Femur (tissue), 1 donor: Measurements from ENCODE around the gene EDAR.

Experiments
- DNase-seq: peaks from one replicate; pipeline ENCODE4 v3.0.0-alpha.2; 2017

EDAR gene

DNA sequence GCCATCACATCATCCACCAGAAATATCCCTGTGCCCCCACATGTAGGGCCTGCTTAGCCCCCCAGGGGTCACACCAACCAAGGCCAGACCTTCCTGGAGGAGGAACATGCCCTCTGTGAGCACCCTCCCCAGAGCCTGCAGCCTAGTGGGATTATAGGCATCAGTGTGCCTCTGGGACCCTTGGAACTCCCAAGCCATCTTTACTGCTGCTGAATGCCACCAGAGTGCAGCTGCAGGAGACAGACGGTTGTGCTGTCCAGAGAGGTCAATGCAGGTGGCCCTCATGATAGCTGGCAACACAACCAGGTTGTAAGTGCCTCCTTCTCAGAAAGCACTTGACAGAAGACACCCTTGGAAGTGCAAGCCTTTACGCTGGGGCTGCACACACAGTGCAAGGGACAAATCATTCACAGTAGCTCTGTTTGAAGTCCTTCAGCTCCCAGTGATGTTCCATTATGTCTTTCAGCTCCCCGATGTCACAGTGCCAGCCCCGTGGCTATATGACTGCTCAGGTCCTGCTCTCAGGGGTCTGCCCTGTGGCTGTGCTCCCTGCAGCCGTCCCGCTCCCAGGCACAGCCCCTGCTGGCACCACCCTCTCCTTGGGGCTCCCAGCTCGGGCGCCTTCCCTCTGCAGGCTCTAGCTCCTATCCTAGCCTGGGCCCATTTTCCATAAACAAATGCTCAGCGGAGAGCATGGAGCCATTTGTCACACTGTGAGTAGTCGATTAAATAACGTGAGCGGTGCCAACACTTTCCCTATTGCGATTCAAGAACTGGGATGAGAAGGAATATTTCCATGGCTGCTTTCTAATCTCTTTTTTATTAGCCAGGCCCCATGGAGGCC, 65.1 kb downstream of the EDAR start:
- peak; percentile 30 for DNase-seq

- DNase-seq: peak; percentile 10
These were observed 65.9 kb downstream of the EDAR start for GRCh38 chr2:108923019-108923700.

DNA sequence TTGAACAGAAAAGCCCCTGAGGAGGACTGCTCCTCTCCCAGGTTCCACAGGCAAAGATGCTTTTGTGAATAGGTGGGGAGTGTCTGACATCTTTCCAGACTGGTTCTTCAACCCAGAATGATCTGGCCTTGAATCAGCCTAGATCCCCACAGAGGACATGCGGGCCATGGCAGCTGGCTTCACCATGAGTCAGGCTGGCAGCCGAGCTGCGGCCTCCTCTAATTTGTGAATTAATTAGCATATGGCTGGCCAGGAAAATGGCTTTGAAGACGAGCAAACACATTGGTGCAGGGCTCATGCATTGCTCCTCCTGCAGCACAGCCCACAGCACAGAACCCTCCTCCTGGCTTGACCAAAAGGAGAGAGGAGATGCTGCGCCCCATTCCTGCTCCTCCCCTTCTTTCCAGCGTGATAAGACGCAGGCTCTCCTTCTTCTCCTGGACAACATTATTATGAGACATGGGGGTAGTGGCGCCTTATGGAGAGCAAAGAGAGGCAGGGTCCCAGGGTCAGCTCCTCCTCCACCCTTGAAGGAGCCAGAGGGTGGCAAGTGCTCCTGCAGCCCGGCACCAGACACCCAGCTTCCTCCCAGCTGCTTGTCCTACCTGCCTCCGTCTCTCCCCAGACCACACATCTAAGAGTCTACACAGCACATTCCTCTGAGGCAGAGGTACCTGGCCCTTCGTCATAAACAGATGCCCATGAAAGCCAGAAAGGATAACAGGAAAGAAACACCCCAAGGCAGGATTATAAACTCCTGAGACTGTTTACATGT, 66.7 kb downstream of the EDAR start:
- peak; percentile 16 for DNase-seq

DNA sequence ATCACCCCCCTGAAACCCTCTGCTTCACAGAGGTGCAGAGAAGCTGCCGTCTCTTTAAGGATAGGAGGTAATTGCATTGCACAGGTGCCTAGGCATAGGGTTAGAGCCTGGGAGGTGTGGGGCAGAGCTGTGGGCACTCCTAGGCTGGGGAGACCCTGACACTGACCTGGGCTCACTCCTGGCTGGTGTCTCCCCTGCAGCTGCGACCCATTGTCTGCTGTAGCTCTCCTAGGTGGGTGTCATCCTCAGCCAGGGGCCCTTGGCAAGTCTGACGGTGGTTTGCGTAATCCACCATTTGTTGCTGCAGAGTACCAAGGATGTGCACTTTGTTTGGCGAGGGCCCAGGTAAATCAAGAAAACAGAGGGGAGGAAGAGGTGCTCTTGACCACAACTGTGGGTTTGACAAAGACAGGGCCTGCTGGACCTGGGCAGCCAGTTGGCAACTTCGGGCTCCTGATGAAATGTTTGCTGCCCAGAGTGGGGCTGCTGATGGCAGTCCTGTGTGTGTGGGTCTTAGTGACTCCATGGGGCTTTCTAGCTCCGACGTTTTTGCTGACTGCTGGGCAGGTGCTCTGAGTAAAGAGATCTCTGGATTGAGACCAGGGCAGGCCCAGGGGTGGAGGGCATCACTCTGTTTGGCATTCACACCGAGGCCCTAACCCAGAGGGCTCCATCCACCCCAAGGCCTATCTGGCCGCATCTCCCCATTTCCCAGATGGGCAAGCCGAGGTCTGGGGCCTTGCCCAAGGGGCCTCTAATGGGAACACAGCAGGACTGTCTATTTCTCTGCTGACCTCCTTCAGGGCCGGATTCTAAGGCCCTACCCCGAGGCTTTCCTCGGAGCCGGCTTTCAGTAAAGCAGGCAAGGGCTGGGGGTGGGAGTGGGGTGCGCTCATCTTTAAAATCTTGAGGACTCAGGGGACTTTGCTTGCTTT, 67.7 kb downstream of the EDAR start:
- peak; percentile 13 for DNase-seq

- peak; percentile 9 for DNase-seq
These were observed 68.3 kb downstream of the EDAR start for GRCh38 chr2:108920686-108921085.

DNA sequence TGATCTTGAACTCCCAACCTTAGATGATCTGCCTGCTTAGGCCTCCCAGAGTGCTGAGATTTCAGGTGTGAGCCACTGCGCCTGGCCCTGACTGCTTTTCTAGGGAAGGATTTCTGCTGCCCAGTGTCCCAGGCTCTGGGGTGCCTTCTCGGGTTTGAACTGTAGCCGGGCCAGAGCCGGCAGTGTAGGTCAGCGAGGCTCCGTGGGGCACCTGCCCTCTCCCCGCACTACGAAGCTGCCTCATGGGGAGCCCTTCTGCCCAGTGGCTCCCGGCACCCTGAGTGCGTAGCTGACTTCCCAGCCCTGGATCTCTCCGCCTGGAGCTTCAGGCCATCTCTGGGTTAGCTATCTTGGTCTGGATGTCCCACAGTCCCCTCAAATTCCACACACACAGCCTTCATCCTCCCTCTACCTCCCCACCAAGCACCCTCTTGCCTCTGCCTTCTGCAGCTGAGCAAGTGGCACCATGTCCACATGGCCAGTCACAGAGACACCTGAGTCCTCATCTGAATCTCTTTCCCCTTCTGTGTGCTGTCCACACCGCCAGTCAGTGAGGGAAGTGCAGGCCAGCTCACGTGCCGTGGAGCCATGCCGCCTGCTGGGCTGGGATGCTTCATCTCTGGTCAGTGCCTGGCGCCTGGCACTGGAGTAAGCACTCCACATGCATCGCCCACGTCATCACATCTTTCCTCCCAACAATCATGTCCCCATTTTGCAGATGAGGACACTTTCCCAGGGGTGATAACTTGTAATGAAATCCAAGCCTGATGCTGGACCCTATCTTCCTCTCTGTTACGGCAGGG, 69.2 kb downstream of the EDAR start:
- DNase-seq: peak; percentile 4

- DNase-seq: peak; percentile 4
These were observed 70.1 kb downstream of the EDAR start for GRCh38 chr2:108918941-108919341.

GRCh38 chr2:108918156-108918874, 70.7 kb downstream of the EDAR start:
- peak; percentile 3 for DNase-seq

- no peak for DNase-seq
These were observed 71.5 kb downstream of the EDAR start for GRCh38 chr2:108917526-108917925.

GRCh38 chr2:108916796-108917421, 72.1 kb downstream of the EDAR start:
- DNase-seq: no peak

DNA sequence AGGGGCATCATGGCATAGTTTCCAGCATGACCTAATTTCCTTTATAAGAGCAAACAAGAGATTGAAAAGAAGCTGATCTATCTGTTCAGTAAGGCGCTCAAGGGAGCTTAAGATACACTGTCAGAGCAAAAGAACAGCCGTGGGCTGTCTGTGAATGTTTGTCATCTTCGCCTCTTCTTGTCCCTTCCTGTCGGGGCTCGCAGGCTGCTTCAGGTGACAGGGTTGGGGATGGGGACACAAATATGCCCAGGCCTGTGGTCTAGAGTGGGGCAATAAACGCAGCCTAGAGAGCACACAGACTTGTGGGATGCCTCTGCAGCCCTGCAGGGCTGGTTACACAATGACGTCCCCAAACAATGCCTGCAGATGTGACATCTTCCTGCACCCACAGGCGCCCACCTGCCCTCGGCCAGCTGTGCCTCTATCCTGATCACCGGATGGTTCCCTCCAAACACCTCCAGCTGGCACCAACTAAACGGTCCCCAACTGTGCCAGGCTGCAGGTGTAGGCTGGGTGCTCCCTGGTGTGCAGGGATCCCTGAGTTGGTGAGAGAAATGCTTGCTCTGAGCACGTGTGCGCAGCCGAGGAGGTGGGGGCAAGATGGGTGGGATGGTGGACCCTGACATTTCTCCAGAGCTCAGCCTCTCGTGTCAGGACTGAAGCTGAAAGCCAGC, 72.8 kb downstream of the EDAR start:
- no peak for DNase-seq

DNA sequence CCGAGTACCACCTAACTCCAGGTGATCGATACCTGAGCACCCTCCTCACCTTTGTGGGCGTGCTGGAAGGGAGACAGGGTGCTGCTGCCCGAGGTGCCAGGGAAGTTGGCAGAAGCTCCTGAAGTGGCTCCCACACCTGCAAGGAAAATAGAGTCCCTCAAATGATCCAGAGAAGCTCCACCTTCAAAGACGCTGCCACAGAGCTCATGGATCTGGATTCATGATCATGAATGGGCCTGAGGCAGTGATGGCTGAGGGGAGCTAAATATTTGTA, 76.5 kb downstream of the EDAR start:
- DNase-seq: no peak

- DNase-seq: no peak
These were observed 77.0 kb downstream of the EDAR start for GRCh38 chr2:108911807-108912628.

DNA sequence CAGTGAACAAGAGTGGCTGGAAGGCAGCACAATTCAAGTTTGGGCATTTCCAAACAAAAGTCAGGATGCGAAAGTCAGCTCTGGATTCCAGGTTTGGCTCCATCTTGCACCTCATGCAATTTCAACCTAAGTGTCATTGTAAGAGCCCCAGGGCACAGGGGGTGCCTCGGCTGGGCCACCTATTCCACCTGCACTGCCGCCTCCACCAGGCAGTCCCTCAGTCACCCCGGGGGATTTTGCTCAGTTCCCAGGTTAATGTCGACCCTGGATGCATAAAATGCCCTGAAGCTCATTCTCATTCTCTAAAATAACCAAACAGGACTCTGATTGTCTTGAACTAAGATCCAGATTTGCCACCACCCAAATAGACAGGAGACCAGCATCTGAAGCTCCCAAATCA, 77.6 kb downstream of the EDAR start:
- no peak for DNase-seq

- DNase-seq: peak; percentile 16
These were observed 78.3 kb downstream of the EDAR start for GRCh38 chr2:108910541-108911396.

DNA sequence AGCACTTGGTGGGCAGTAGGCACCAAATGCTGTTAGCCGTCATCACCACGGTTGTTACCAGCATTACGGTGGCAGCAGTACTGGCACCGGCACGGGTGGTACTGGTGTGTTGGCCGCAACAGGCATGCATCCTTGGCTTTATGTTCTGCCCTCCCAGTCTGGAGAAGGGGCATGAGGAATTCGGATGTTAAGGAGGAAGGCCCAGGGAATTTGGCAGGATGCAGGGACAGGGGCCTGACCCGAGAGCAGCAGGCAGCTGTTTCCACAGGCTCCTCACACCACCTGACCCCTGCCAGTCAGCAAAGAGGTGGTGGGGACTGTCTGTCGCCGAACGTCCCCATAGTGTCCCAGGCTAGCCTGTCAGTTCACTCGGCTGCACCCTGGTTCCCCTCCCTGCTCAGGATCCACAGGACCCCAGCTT, 79.0 kb downstream of the EDAR start:
- no peak for DNase-seq

DNA sequence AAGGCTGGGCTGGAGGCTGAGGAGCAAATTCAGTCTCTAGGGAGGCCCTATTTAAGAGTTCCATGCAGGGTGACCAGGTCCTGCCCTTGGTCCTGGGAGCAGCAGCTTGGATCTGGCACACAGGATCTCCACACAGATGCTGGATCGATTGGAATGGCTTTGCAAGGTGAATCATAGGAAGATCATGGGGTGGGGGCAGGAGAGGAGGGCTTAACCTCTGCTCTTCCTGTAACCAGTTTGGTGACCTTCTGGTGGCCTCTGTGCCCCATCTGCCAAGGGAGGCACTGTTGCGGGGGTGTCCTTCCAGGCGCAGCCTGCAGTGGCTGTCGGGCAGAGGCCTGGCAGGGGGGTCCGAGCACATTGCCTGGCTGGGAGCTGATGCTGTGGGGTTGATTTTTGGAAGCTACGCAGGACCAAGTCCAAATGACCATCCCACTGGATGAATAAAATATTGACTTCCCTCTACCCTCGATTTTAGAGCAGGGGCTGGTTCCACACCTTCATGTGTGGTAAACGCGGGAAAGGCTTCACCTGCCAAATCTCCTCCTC, 79.7 kb downstream of the EDAR start:
- DNase-seq: no peak

GRCh38 chr2:108908713-108909070, 80.3 kb downstream of the EDAR start:
- DNase-seq: no peak
